Peyer's patch (tissue), 4 donors: Measurements from ENCODE around the gene PPP1R3F. TPM values are rescaled to one million over a fixed set of nuclear protein-coding genes. Genes with fewer than 3 reads are reported as not detected.
"Not testable (repeated sequence)": the region's sequence is repeated elsewhere in the genome, so short reads cannot be mapped to it uniquely, and the experiment has no call there.

Experiments
- DNase-seq, 3 donors: peaks; one replicate each; pipeline ENCODE4 v3.0.0-alpha.2; 2017 to 2019
- H3K27ac ChIP-seq, 4 donors: fragments of 200-600 bp; sonication (generic); one replicate each; pipeline ENCODE4 v1.5.1; 2016 to 2019
- H3K27me3 ChIP-seq, 2 donors: fragments of 200-600 bp; sonication (generic); one replicate each; pipeline ENCODE4 v1.5.1; 2019
- H3K36me3 ChIP-seq, 3 donors: fragments of 200-600 bp; sonication (generic); one replicate each; pipeline ENCODE4 v1.5.1; 2016 to 2019
- H3K4me1 ChIP-seq, 4 donors: fragments of 200-600 bp; sonication (generic); one replicate each; pipeline ENCODE4 v1.5.1; 2016 to 2019
- H3K4me3 ChIP-seq, 4 donors: fragments of 200-600 bp; sonication (generic); 1 replicate in 3 of 4; 2 replicates in 1 of 4; pipeline ENCODE4 v1.5.1; 2016 to 2019; ENCODE audit warnings: mild to moderate bottlenecking in 1 of 4
- H3K9me3 ChIP-seq, 4 donors: fragments of 200-600 bp; sonication (generic); one replicate each; pipeline ENCODE4 v1.5.1; 2016 to 2019; ENCODE audit warnings: mild to moderate bottlenecking in 1 of 4
- CTCF ChIP-seq, 6 experiments: fragments of 450-650 bp in 4 of 6; fragments of 200-600 bp in 2 of 6; sonication (generic) in 1 of 6; IDR thresholded peaks; one replicate each; pipeline ENCODE4 v1.5.1; 2017 to 2019; ENCODE audit warnings: antibody characterized with exemption in 6 of 6, mild to moderate bottlenecking in 3 of 6, moderate library complexity in 1 of 6
- POLR2A ChIP-seq, 2 donors: fragments of 450-650 bp; IDR thresholded peaks; one replicate each; pipeline ENCODE4 v1.5.1; 2017; ENCODE audit warnings: antibody characterized with exemption in 2 of 2, mild to moderate bottlenecking in 2 of 2, moderate library complexity in 2 of 2
- total RNA-seq, 4 donors: library from RNA; depleted of rRNA; stranded (reverse); fragments of >200 nt; gene quantifications; one replicate each; pipeline ENCODE4 v1.1.0, GENCODE V29; 2016

PPP1R3F gene
- total RNA-seq, 4 donors from 2014 or later: 2.5 to 19.0 (median 7.5) TPM

- Histone ChIP-seq H3K27ac (peak overlapping the region in 3 of 4 donors; percentile 35 to 55 (median 50)), H3K9me3 (no peaks in the 10 kb centered on the region), H3K36me3 (no peaks in the 10 kb centered on the region), H3K27me3 (no peaks in the 10 kb centered on the region), H3K4me3 (peak overlapping the region; percentile 15 to 39 (median 27)), H3K4me1 (no peaks in the 10 kb centered on the region)
- TF ChIP-seq POLR2A (IDR thresholded peaks at IDR 0.05) (no peak), CTCF (IDR thresholded peaks at IDR 0.05) (no peak)
- DNase-seq: no peak
Measured at GRCh38 chrX:49309401-49309981, 39.9 kb downstream of the PPP1R3F start.

DNA sequence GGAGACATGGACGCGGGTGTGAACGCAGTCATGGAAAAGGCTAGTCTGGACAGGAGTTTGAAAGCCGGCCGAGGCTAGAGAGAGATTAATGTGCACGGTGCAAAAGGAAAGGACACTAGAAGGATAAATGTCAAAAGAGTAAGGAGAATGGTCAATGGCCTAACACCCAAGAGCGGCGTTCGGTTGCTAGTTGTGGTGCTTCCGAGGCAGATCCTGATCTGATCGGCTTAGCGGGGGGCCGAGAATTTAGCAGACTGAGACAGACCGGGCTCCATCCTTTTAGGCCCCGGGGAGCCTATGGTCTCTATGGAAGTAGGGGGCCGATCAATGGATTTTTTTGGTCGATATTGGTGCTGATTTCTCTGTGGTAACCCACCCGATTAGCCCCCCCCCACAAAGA is 40.8 kb downstream of the PPP1R3F start:
- H3K27me3 ChIP-seq: no peaks in the 10 kb centered on the region
- no peaks in the 10 kb centered on the region for H3K4me1 ChIP-seq
- H3K27ac ChIP-seq: no peak overlapping the region
- no peak for TF ChIP-seq POLR2A (IDR thresholded peaks at IDR 0.05)
- TF ChIP-seq CTCF (IDR thresholded peaks at IDR 0.05): no peak
- H3K36me3 ChIP-seq: no peaks in the 10 kb centered on the region
- H3K9me3 ChIP-seq: no peaks in the 10 kb centered on the region
- H3K4me3 ChIP-seq: no peak overlapping the region
- DNase-seq: no peak

- Histone ChIP-seq H3K4me3 (no peak overlapping the region), H3K9me3 (no peaks in the 10 kb centered on the region), H3K36me3 (no peaks in the 10 kb centered on the region), H3K4me1 (no peaks in the 10 kb centered on the region), H3K27me3 (no peaks in the 10 kb centered on the region), H3K27ac (no peak overlapping the region)
- no peak for TF ChIP-seq CTCF (IDR thresholded peaks at IDR 0.05)
- TF ChIP-seq POLR2A (IDR thresholded peaks at IDR 0.05): no peak
- no peak for DNase-seq
Measured at GRCh38 chrX:49312176-49312575, 42.6 kb downstream of the PPP1R3F start.

DNA sequence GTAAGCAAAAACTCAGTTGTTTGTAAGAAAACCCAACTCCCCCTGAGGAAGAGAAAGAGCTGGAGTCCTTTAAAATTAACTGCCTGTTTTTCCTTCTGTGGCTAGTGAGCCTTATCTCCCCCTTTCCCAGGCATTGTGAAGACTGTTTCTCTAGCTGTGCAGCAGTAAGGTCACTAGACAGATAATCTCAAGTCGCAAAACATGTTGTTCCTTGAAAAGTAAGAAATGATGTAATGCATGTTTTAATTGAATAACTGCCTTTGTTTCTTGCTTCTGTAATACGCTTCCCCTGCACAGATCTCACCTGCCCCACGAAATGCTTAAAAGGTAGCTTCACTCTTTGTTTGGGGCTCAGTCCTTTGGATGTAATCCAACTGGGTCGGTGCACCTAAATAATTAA is 46.5 kb downstream of the PPP1R3F start:
- no peak overlapping the region for H3K27ac ChIP-seq
- no peaks in the 10 kb centered on the region for H3K27me3 ChIP-seq
- H3K4me1 ChIP-seq: no peaks in the 10 kb centered on the region
- H3K9me3 ChIP-seq: no peaks in the 10 kb centered on the region
- H3K4me3 ChIP-seq: no peak overlapping the region
- H3K36me3 ChIP-seq: no peaks in the 10 kb centered on the region
- DNase-seq: no peak
- TF ChIP-seq POLR2A (IDR thresholded peaks at IDR 0.05): no peak
- TF ChIP-seq CTCF (IDR thresholded peaks at IDR 0.05): no peak

DNA sequence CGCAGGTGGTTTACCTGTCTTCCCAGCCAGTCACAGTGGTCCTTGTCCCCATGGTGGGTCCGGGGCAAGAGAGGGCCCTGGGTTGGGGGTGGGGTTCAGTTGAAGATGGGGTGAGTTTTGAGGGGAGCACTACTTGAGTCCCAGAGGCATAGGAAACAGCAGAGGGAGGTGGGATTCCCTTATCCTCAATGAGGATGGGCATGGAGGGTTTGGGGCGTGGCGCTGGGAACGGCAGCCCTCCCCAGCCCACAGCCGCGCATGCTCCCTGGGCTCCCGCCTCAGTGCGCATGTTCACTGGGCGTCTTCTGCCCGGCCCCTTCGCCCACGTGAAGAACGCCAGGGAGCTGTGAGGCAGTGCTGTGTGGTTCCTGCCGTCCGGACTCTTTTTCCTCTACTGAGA is 52.1 kb downstream of the PPP1R3F start, which contains the start of gene GAGE12J:
Gene GAGE12J, plus strand, starts transcription at position 301 of the 400 bp plus-strand sequence. CDS start 1,157 bp downstream, outside the sequence.
- H3K27me3 ChIP-seq, H3K4me3 ChIP-seq, H3K27ac ChIP-seq, DNase-seq, H3K9me3 ChIP-seq, H3K36me3 ChIP-seq, H3K4me1 ChIP-seq: not testable (repeated sequence)

- not testable (repeated sequence) for H3K36me3 ChIP-seq, H3K27me3 ChIP-seq
Measured at GRCh38 chrX:49322266-49322665, 52.7 kb downstream of the PPP1R3F start.

GRCh38 chrX:49323735-49324134 is 54.1 kb downstream of the PPP1R3F start:
- H3K4me3 ChIP-seq, H3K27ac ChIP-seq, DNase-seq, H3K9me3 ChIP-seq, H3K27me3 ChIP-seq, H3K36me3 ChIP-seq, H3K4me1 ChIP-seq: not testable (repeated sequence)

More at GRCh38 chrX:49322266-49322665, 52.7 kb downstream of the PPP1R3F start:
- not testable (repeated sequence) for H3K4me3 ChIP-seq, DNase-seq, H3K27ac ChIP-seq, H3K4me1 ChIP-seq, H3K9me3 ChIP-seq

- not testable (repeated sequence) for H3K27ac ChIP-seq, DNase-seq
Measured at GRCh38 chrX:49330421-49330820, 60.8 kb downstream of the PPP1R3F start.

GRCh38 chrX:49331282-49331681 is 61.7 kb downstream of the PPP1R3F start, which contains the start of gene GAGE13:
GAGE13 (plus strand) TSS chrX:49331582; CDS start chrX:49332738, 1,156 bp downstream.
- H3K27ac ChIP-seq: not testable (repeated sequence)

More at GRCh38 chrX:49330421-49330820, 60.8 kb downstream of the PPP1R3F start:
- H3K9me3 ChIP-seq, H3K36me3 ChIP-seq, H3K4me3 ChIP-seq, H3K27me3 ChIP-seq, H3K4me1 ChIP-seq: not testable (repeated sequence)

GRCh38 chrX:49331841-49332240 is 62.2 kb downstream of the PPP1R3F start:
- DNase-seq, H3K4me1 ChIP-seq: not testable (repeated sequence)

More at GRCh38 chrX:49331282-49331681, 61.7 kb downstream of the PPP1R3F start, which contains the start of gene GAGE13:
- H3K27me3 ChIP-seq, H3K4me3 ChIP-seq, H3K4me1 ChIP-seq, DNase-seq, H3K9me3 ChIP-seq, H3K36me3 ChIP-seq: not testable (repeated sequence)

More at GRCh38 chrX:49331841-49332240, 62.2 kb downstream of the PPP1R3F start:
- H3K27me3 ChIP-seq, H3K27ac ChIP-seq, H3K9me3 ChIP-seq, H3K36me3 ChIP-seq, H3K4me3 ChIP-seq: not testable (repeated sequence)
